T-helper 17 cell (primary cell): ENCODE measurements around the gene TMEM121. TPM values are rescaled to one million over a fixed set of nuclear protein-coding genes. Genes with fewer than 3 reads are reported as not detected.
"Not testable (repeated sequence)": the region's sequence is repeated elsewhere in the genome, so short reads cannot be mapped to it uniquely, and the experiment has no call there.

Source experiments
- ATAC-seq: fragments of 150-1000 bp; cut with Tn5 transposase; 2 replicates; pipeline ENCODE4 v1.10.0; 2021; ENCODE audit warnings: mild to moderate bottlenecking, moderate library complexity
- DNase-seq, 3 donors: peaks; one replicate each; pipeline versions ENCODE4 v3.0.0 to v3.0.0-alpha.2; 2020 to 2021
- H3K9me3 ChIP-seq: one replicate; pipeline ENCODE4 v1.7.0; 2013; ENCODE audit warnings: low read length, mild to moderate bottlenecking; ENCODE audit not compliant: control insufficient read depth, poor library complexity, severe bottlenecking
- H3K27ac Mint-ChIP-seq: one replicate; pipeline ENCODE4 v1.8.0; 2022; ENCODE audit warnings: mild to moderate bottlenecking, moderate library complexity, mixed read lengths
- H3K27me3 Mint-ChIP-seq: one replicate; pipeline ENCODE4 v1.8.0; 2022; ENCODE audit warnings: mixed read lengths
- H3K36me3 Mint-ChIP-seq: one replicate; pipeline ENCODE4 v1.8.0; 2022; ENCODE audit warnings: low read depth, mixed read lengths
- H3K4me1 Mint-ChIP-seq: one replicate; pipeline ENCODE4 v1.8.0; 2022; ENCODE audit warnings: mild to moderate bottlenecking, mixed read lengths
- H3K4me3 Mint-ChIP-seq: one replicate; pipeline ENCODE4 v1.8.0; 2022; ENCODE audit warnings: mild to moderate bottlenecking, moderate library complexity, mixed read lengths
- total RNA-seq, 4 donors: library from RNA in 2 of 4; stranded (reverse) in 2 of 4; gene quantifications; one replicate each; pipeline ENCODE4 v1.2.3 and lab custom pipeline; 2022 to 2026

Gene TMEM121
- total RNA-seq, 2 donors from 2014 or later: 0.85 to 2.6 TPM

DNA sequence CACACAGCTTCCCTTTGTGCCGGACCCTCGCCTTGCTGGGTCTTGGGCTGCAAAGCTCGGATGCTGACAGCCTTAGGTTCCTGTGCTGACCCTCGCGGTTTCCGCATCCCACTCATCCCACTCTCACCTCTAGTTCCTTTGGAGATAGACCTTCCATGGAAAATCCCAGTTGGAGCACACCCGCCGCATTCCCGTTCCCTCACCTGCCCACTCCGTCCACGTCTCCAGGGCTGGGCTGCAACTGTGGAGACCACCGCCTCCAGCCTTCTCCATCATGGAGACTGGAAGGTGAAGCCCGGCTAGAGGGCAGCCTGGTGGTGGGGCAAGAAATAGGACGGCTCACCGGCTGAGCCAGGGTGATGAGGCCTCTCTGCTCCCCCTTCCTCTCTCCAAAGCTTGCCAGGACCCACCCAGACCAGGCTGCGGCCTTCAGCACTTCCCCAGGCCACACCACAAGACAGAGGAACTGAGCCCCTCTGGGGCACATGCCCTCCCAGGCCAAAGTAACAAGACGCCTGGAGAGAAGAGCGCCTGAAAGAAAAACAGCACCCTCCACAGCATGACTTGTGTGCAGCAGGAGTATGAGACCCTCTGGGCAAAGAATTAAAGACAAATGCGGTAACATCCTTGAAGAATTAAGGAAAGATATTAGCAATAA lies 15.0 kb downstream of the TMEM121 start:
- Mint-ChIP-seq H3K27me3 (peaks cover 14% of the 10 kb centered on the region), H3K4me1 (peaks cover 4% of the 10 kb centered on the region), H3K4me3 (no peak overlapping the region), H3K36me3 (peaks cover 4% of the 10 kb centered on the region), H3K27ac (no peak overlapping the region)
- ATAC-seq (no peak), DNase-seq (no peak)
- no peaks in the 10 kb centered on the region for H3K9me3 ChIP-seq

GRCh38 chr14:105545676-105546075 lies 19.3 kb downstream of the TMEM121 start:
- not testable (repeated sequence) for H3K36me3 Mint-ChIP-seq, H3K9me3 ChIP-seq, ATAC-seq, DNase-seq, H3K27ac Mint-ChIP-seq, H3K4me3 Mint-ChIP-seq, H3K4me1 Mint-ChIP-seq
- H3K27me3 Mint-ChIP-seq: peaks cover 20% of the 10 kb centered on the region

DNA sequence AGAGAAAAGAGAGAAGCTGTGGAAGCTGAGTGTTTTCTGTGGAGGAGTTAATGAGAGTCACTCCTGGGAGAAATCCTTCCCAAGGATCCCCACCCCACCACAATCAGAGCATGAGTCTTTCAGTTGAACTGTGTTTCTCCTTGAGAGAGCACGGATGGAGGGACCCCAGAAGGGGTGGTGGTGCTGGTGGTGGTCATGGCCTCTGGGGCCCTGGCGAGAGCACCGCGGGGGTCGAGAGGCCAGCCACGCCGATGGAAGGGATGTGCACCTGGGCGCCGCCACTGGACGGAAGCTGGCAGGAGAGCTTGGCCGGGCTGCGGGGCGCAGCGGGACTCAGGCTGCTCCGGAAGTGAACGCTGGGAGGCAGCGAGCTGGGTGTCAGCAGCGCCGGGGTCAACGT lies 20.0 kb downstream of the TMEM121 start:
- H3K4me1 Mint-ChIP-seq, H3K36me3 Mint-ChIP-seq: not testable (repeated sequence)

DNA sequence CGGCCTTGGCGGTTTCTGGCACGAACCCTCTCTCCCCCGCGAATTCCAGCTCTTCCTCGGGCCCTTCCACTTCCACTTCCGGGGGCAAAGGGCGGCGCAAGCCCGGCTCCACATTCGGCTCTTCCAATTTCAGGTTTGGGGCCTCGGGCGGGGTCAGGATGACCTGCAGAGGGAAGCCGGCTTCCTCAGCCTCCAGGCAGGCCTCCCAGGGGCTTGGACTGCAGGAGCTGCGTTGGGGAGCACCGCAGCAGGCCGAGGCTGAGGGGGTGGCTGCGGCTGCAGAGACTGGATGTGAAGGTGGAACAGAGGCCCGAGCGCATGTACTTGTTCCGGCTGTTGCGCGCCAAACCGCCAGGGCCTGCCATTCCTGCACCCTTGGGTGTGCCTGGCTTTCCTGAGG lies 20.7 kb downstream of the TMEM121 start:
- not testable (repeated sequence) for H3K4me1 Mint-ChIP-seq, H3K27ac Mint-ChIP-seq, DNase-seq, H3K27me3 Mint-ChIP-seq, H3K4me3 Mint-ChIP-seq, H3K36me3 Mint-ChIP-seq, H3K9me3 ChIP-seq, ATAC-seq

More for the DNA sequence above, 20.0 kb downstream of the TMEM121 start:
- not testable (repeated sequence) for H3K9me3 ChIP-seq, H3K27ac Mint-ChIP-seq, ATAC-seq, DNase-seq, H3K4me3 Mint-ChIP-seq
- H3K27me3 Mint-ChIP-seq: peaks cover 15% of the 10 kb centered on the region

DNA sequence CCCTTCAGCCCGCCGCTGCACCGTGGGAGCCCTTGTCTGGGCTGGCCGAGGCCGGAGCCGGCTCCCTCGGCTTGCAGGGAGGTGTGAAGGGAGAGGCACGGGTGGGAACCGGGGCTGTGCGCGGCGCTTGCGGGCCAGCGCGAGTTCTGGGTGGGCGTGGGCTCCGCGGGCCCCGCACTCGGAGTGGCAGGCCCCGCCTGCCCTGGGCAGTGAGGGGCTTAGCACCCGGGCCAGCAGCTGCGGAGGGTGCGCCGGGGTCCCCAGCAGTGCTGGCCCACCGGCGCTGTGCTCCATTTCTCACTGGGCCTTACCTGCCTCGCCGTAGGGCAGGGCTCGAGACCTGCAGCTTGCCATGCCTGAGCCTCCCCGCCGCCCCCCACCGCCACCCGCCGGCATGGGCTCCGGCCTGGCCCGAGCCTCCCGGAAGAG lies 21.4 kb downstream of the TMEM121 start:
- no peaks in the 10 kb centered on the region for H3K9me3 ChIP-seq
- Mint-ChIP-seq H3K4me1 (no peaks in the 10 kb centered on the region), H3K36me3 (no peaks in the 10 kb centered on the region), H3K27ac (no peak overlapping the region), H3K27me3 (peaks cover 9% of the 10 kb centered on the region), H3K4me3 (no peak overlapping the region)
- ATAC-seq (no peak), DNase-seq (no peak)

DNA sequence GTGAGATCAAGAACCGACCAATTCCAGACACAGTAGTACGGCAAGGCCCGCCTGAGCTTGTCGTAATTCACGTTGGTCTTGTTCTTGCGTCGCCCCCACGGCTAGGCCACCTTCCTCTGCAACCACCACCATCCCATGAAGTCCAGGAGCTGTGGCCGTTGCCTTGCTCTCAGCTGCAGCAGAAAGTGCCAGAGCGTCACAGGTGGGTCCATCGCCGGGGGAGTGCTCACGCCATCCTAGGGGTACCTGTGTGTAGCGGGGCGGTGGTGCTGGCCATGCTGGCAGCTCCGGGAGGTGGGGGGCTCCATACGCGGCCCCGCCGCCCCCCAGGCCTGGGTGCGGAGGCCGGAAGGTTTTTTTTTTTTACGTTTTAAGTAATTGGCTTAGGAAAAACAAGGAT lies 23.1 kb downstream of the TMEM121 start:
- Mint-ChIP-seq H3K27me3 (peaks cover 18% of the 10 kb centered on the region), H3K4me3 (no peak overlapping the region), H3K27ac (no peak overlapping the region), H3K4me1 (no peaks in the 10 kb centered on the region), H3K36me3 (no peaks in the 10 kb centered on the region)
- no peak for DNase-seq
- H3K9me3 ChIP-seq: no peaks in the 10 kb centered on the region
- ATAC-seq: no peak

DNA sequence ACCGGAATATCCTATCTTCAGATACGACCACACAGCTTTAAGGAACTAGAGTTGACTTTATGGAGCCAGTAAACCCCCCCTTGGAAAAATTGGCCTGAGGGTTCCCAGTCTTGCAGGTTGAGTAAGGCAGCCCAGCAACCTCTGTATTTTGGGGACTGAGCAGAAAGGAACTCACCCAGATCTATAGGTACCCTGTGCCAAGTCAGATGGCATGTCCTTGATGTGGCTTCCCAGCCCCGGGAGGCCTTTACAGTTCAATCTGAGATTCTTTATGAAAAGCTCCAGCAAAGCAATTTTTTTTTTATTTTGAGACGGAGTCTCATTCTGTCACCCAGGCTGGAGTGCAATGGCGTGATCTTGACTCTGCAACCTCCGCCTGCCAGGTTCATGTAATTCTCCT lies 27.6 kb downstream of the TMEM121 start:
- Mint-ChIP-seq H3K36me3 (no peaks in the 10 kb centered on the region), H3K4me1 (no peaks in the 10 kb centered on the region), H3K4me3 (no peak overlapping the region), H3K27me3 (peaks cover 38% of the 10 kb centered on the region), H3K27ac (no peak overlapping the region)
- ATAC-seq (no peak), DNase-seq (no peak)
- H3K9me3 ChIP-seq: no peaks in the 10 kb centered on the region

GRCh38 chr14:105554523-105554922 lies 28.1 kb downstream of the TMEM121 start:
- H3K27me3 Mint-ChIP-seq: peaks cover 38% of the 10 kb centered on the region
- no peak for DNase-seq
- H3K4me1 Mint-ChIP-seq: no peaks in the 10 kb centered on the region
- H3K9me3 ChIP-seq: no peaks in the 10 kb centered on the region
- H3K36me3 Mint-ChIP-seq: no peaks in the 10 kb centered on the region
- no peak for ATAC-seq
- no peak overlapping the region for H3K4me3 Mint-ChIP-seq
- no peak overlapping the region for H3K27ac Mint-ChIP-seq

- DNase-seq, H3K4me3 Mint-ChIP-seq, H3K27ac Mint-ChIP-seq, H3K4me1 Mint-ChIP-seq, H3K36me3 Mint-ChIP-seq, ATAC-seq, H3K9me3 ChIP-seq: not testable (repeated sequence)
- peaks cover 28% of the 10 kb centered on the region for H3K27me3 Mint-ChIP-seq
Measured at GRCh38 chr14:105557671-105558070, 31.3 kb downstream of the TMEM121 start.

DNA sequence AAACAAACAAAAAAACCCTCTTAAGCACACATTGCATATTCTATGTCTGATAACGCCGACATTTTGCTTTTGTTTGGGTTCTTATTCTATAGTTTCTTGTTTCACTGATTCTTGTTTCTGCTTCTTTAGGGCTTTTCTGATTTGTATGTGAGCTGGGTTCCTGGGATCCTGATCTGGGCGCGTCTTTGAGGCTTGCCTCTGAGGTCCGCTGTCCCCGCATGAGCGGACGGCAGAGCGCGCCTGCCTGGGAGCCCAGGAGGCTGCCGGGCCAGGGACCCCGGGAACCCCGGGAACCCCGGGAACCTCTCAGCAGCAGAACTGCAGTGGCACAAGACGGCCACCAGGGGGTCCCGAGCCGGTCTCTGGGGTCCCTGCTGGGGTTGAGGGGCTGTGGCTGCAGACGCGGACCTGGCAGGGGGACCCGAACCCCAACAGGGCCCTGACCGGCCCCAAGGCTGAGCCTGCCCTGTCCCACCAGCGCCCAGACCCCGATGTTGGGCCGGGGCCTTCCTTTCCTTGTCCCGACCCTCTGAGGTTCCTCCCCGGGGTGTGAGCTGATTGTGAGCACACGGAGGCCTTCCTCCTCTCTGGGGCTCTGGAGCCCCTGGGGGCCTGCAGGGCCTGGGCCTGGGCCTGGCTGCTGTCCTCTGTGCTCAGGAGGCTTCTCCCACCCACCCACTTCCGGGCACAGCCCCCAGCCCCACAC lies 32.2 kb downstream of the TMEM121 start:
- peak; percentile 39 for ATAC-seq
- not testable (repeated sequence) for H3K9me3 ChIP-seq, DNase-seq, H3K4me1 Mint-ChIP-seq, H3K27ac Mint-ChIP-seq, H3K36me3 Mint-ChIP-seq, H3K4me3 Mint-ChIP-seq
- peaks cover 28% of the 10 kb centered on the region for H3K27me3 Mint-ChIP-seq

GRCh38 chr14:105559384-105560047 lies 33.1 kb downstream of the TMEM121 start:
- H3K9me3 ChIP-seq, H3K4me1 Mint-ChIP-seq, DNase-seq, H3K27ac Mint-ChIP-seq, H3K4me3 Mint-ChIP-seq, H3K36me3 Mint-ChIP-seq: not testable (repeated sequence)
- ATAC-seq: peak; percentile 69
- H3K27me3 Mint-ChIP-seq: peaks cover 19% of the 10 kb centered on the region

DNA sequence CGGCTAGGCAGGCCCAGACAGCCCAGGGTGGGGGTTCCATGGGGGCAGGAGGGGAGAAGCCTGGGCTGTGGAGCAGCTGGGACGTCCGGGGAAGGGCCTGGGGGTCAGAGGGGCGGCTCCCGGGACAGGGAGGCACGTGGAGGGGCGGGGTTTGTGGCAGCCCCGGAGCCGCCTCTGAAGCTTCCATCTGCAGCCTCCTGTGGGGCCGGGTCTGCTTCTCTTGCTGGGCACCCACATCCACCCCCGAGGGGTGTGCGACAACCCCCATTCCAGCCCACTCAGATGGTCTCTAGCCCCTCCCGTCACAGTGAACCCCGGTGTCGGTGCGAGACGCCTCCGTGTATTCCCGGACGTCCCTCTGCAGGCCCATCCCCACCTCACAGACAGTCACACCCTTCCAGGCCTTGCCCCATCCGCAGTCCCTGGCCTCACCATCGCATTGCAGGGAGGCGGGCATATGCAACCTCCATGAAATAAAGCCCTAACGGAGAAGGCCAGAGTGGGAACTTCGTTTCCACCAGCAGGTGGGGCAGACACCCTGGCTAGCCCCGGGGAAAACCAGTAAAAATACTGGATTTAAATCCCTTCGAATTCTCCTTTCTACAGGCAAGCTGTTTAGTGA lies 33.8 kb downstream of the TMEM121 start:
- H3K4me1 Mint-ChIP-seq, H3K27ac Mint-ChIP-seq, H3K36me3 Mint-ChIP-seq, H3K9me3 ChIP-seq, H3K4me3 Mint-ChIP-seq, DNase-seq: not testable (repeated sequence)
- peak; percentile 59 for ATAC-seq
- peaks cover 12% of the 10 kb centered on the region for H3K27me3 Mint-ChIP-seq

DNA sequence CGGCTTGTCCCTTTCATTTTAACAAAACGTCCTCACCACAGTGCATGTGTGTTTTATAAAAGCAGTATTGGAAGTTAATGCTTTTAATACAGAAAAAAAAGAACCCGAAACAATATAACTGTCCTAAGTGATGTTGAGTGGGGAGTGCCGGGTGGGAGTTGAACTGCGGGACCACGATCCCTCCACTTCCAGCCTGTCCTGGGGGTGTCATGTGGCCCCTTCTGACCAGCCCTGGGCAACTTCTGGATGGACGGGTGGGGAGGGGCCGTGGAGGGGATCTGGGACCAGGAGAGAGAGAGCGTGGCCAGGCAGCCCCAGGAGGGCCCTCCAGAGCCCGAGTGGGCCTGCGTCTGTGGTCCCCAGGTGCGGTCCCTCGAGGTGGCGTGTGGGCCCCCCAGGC lies 35.0 kb downstream of the TMEM121 start:
- ATAC-seq, H3K27ac Mint-ChIP-seq, DNase-seq, H3K9me3 ChIP-seq, H3K36me3 Mint-ChIP-seq, H3K27me3 Mint-ChIP-seq, H3K4me3 Mint-ChIP-seq, H3K4me1 Mint-ChIP-seq: not testable (repeated sequence)
